Gastroesophageal sphincter (tissue), 4 donors: ENCODE data around the gene MRPL43. TPM values are rescaled to one million over a fixed set of nuclear protein-coding genes. Genes with fewer than 3 reads are reported as not detected.

Experiments
- ATAC-seq: fragments of 150-250 bp; one replicate; pipeline ENCODE4 v1.9.1; 2016; ENCODE audit warnings: mild to moderate bottlenecking, moderate library complexity
- H3K27ac ChIP-seq, 4 donors: fragments of 200-600 bp; sonication (generic) in 3 of 4; 1 replicate in 3 of 4; 2 replicates in 1 of 4; pipeline ENCODE4 v1.5.1; 2016 to 2019
- H3K27me3 ChIP-seq: fragments of 200-600 bp; sonication (generic); one replicate; pipeline ENCODE4 v1.5.1; 2019
- H3K36me3 ChIP-seq, 2 donors: fragments of 200-600 bp; sonication (generic); one replicate each; pipeline ENCODE4 v1.5.1; 2019; ENCODE audit warnings: control low read depth in 1 of 2
- H3K4me1 ChIP-seq, 3 donors: fragments of 200-600 bp; sonication (generic); 1 replicate in 2 of 3; 2 replicates in 1 of 3; pipeline ENCODE4 v1.5.1; 2016 to 2019; ENCODE audit warnings: control low read depth in 2 of 3
- H3K4me3 ChIP-seq, 2 donors: fragments of 200-600 bp; sonication (generic); one replicate each; pipeline ENCODE4 v1.5.1; 2019; ENCODE audit warnings: mild to moderate bottlenecking in 1 of 2, moderate library complexity in 1 of 2
- H3K9me3 ChIP-seq, 3 donors: fragments of 200-600 bp; sonication (generic); one replicate each; pipeline ENCODE4 v1.5.1; 2017 to 2019; ENCODE audit warnings: control low read depth in 2 of 3
- CTCF ChIP-seq, 4 experiments: fragments of 200-600 bp in 2 of 4; fragments of 450-650 bp in 2 of 4; sonication (generic) in 1 of 4; IDR thresholded peaks; one replicate each; pipeline ENCODE4 v1.5.1; 2017 to 2019; ENCODE audit warnings: antibody characterized with exemption in 4 of 4, mild to moderate bottlenecking in 2 of 4, moderate library complexity in 2 of 4
- EP300 ChIP-seq: sonication (generic); formaldehyde crosslinking; IDR thresholded peaks from one replicate; pipeline ENCODE4 v1.6.1; 2017; ENCODE audit warnings: antibody characterized with exemption, mild to moderate bottlenecking
- POLR2A ChIP-seq, 2 donors: fragments of 450-650 bp; IDR thresholded peaks; one replicate each; pipeline ENCODE4 v1.6.1; 2017; ENCODE audit warnings: antibody characterized with exemption in 2 of 2, mild to moderate bottlenecking in 2 of 2, moderate library complexity in 1 of 2
- POLR2AphosphoS5 ChIP-seq: sonication (generic); formaldehyde crosslinking; IDR thresholded peaks from one replicate; pipeline ENCODE4 v1.6.1; 2017; ENCODE audit warnings: antibody characterized with exemption
- WGBS, 2 donors: methylation state at CpG; one replicate each; pipeline ENCODE4 v1.1.5; 2018; ENCODE audit warnings: low coverage in 1 of 2; 5-methylcytosine and 5-hydroxymethylcytosine counted together
- total RNA-seq, 4 donors: library from RNA; depleted of rRNA; stranded (reverse); fragments of >200 nt; gene quantifications; one replicate each; pipeline ENCODE4 v1.1.0, GENCODE V29; 2016

The MRPL43 gene
- total RNA-seq, 4 donors from 2014 or later = 58.0 to 93.8 (median 80.7) TPM

GRCh38 chr10:100965820-100966219, 21.5 kb downstream of the MRPL43 start:
- 65 to 72% methylated on average over 4 to 5 of the region's 5 CpGs for WGBS, 2 donors
- no peak overlapping the region for H3K4me3 ChIP-seq
- H3K9me3 ChIP-seq = no peaks in the 10 kb centered on the region
- H3K4me1 ChIP-seq = peaks cover 0 to 21% (median 11%) of the 10 kb centered on the region in 3 donors
- no peaks in the 10 kb centered on the region for H3K27me3 ChIP-seq
- ATAC-seq = no peak
- no peak overlapping the region for H3K27ac ChIP-seq
- H3K36me3 ChIP-seq = peaks cover 0 to 58% of the 10 kb centered on the region in 2 donors
- TF ChIP-seq CTCF (IDR thresholded peaks at IDR 0.05) = no peak
- no peak for TF ChIP-seq POLR2AphosphoS5
- no peak for TF ChIP-seq POLR2A (IDR thresholded peaks at IDR 0.05)
- no peak for TF ChIP-seq EP300

GRCh38 chr10:100963826-100964225, 23.5 kb downstream of the MRPL43 start:
- WGBS, 2 donors = 100% methylated on average over 1 of the region's 1 CpG; no CpG with 5 or more reads in 1 of the 2 donors
- no peak for ATAC-seq
- Histone ChIP-seq H3K27me3 (no peaks in the 10 kb centered on the region), H3K36me3 (peaks cover 4 to 78% of the 10 kb centered on the region in 2 donors), H3K27ac (no peak overlapping the region), H3K4me3 (no peak overlapping the region), H3K9me3 (no peaks in the 10 kb centered on the region), H3K4me1 (peaks cover 0 to 6% (median 4%) of the 10 kb centered on the region in 3 donors)
- TF ChIP-seq POLR2AphosphoS5 = no peak

GRCh38 chr10:100962351-100963080, 24.8 kb downstream of the MRPL43 start:
- TF ChIP-seq POLR2A (IDR thresholded peaks at IDR 0.05) (no peak), POLR2AphosphoS5 (no peak), CTCF (IDR thresholded peaks at IDR 0.05) (no peak), EP300 (no peak)
- Histone ChIP-seq H3K4me3 (no peak overlapping the region), H3K4me1 (no peaks in the 10 kb centered on the region), H3K27ac (no peak overlapping the region), H3K36me3 (peaks cover 4 to 91% of the 10 kb centered on the region in 2 donors), H3K9me3 (no peaks in the 10 kb centered on the region), H3K27me3 (no peaks in the 10 kb centered on the region)
- 70 to 81% methylated on average over 2 to 4 of the region's 4 CpGs for WGBS, 2 donors
- ATAC-seq = no peak

GRCh38 chr10:100960251-100960650, 27.0 kb downstream of the MRPL43 start:
- no peak overlapping the region for H3K4me3 ChIP-seq
- ATAC-seq = no peak
- no peaks in the 10 kb centered on the region for H3K4me1 ChIP-seq
- H3K36me3 ChIP-seq = peaks cover 4 to 97% of the 10 kb centered on the region in 2 donors
- no peaks in the 10 kb centered on the region for H3K27me3 ChIP-seq
- TF ChIP-seq EP300 (no peak), POLR2AphosphoS5 (no peak), POLR2A (IDR thresholded peaks at IDR 0.05) (no peak), CTCF (IDR thresholded peaks at IDR 0.05) (no peak)
- no peaks in the 10 kb centered on the region for H3K9me3 ChIP-seq
- H3K27ac ChIP-seq = no peak overlapping the region

- ATAC-seq = no peak
- H3K9me3 ChIP-seq = no peaks in the 10 kb centered on the region
- 85 to 91% methylated on average over 3 of the region's 3 CpGs for WGBS, 2 donors
- no peak overlapping the region for H3K4me3 ChIP-seq
- H3K27me3 ChIP-seq = no peaks in the 10 kb centered on the region
- peaks cover 9 to 100% of the 10 kb centered on the region in 2 donors for H3K36me3 ChIP-seq
- H3K27ac ChIP-seq = no peak overlapping the region
- no peaks in the 10 kb centered on the region for H3K4me1 ChIP-seq
- no peak for TF ChIP-seq POLR2A (IDR thresholded peaks at IDR 0.05)
- no peak for TF ChIP-seq POLR2AphosphoS5
- no peak for TF ChIP-seq CTCF (IDR thresholded peaks at IDR 0.05)
- TF ChIP-seq EP300 = no peak
Observed at GRCh38 chr10:100948916-100949315, 38.4 kb downstream of the MRPL43 start.
